ENCODE data around the gene PHLDB1.
"Not testable (repeated sequence)": the region's sequence is repeated elsewhere in the genome, so short reads cannot be mapped to it uniquely, and the experiment has no call there.

Gene PHLDB1

GRCh38 chr11:118677977-118678376 is 70.6 kb downstream of the PHLDB1 start:
- Mint-ChIP-seq H3K4me3 (no peak overlapping the region), H3K27ac (no peak overlapping the region), H3K27me3 (ENCODE audit: low read depth, poor library complexity) (peaks cover 4% of the 10 kb centered on the region), H3K4me1 (peaks cover 7% of the 10 kb centered on the region), H3K9me3 (peaks cover 26% of the 10 kb centered on the region), H3K36me3 (ENCODE audit: low read depth) (no peaks in the 10 kb centered on the region)
- TF ChIP-seq, protein P1, sequence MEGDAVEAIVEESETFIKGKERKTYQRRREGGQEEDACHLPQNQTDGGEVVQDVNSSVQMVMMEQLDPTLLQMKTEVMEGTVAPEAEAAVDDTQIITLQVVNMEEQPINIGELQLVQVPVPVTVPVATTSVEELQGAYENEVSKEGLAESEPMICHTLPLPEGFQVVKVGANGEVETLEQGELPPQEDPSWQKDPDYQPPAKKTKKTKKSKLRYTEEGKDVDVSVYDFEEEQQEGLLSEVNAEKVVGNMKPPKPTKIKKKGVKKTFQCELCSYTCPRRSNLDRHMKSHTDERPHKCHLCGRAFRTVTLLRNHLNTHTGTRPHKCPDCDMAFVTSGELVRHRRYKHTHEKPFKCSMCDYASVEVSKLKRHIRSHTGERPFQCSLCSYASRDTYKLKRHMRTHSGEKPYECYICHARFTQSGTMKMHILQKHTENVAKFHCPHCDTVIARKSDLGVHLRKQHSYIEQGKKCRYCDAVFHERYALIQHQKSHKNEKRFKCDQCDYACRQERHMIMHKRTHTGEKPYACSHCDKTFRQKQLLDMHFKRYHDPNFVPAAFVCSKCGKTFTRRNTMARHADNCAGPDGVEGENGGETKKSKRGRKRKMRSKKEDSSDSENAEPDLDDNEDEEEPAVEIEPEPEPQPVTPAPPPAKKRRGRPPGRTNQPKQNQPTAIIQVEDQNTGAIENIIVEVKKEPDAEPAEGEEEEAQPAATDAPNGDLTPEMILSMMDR (IDR thresholded peaks at IDR 0.05) = no peak
- no peak for DNase-seq

DNA sequence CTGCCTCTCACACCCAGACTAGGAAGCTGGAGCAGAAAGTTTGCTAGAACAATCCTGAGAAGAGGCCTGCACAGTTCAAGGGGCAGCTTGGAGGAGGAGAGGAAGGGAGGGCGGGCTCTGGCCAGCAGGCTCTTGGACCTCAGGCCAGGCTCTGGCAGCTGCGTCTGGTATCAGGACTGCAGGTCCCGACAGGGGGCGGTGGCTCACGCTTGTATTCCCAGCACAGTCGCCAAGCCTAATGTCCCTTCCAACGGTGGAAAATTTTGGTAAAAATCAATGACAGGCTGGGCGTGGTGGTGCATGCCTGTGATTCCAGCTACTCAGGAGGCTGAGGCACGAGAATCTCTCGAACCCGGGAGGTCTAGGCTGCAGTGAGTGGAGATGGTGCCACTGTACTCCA is 71.5 kb downstream of the PHLDB1 start:
- DNase-seq; H3K4me3 Mint-ChIP-seq; H3K27me3 Mint-ChIP-seq (ENCODE audit: low read depth, poor library complexity); H3K27ac Mint-ChIP-seq; H3K4me1 Mint-ChIP-seq; H3K36me3 Mint-ChIP-seq (ENCODE audit: low read depth): not testable (repeated sequence)
- H3K9me3 Mint-ChIP-seq = peaks cover 19% of the 10 kb centered on the region

- Mint-ChIP-seq H3K9me3 (peaks cover 19% of the 10 kb centered on the region), H3K4me1 (peaks cover 7% of the 10 kb centered on the region), H3K4me3 (no peak within 1 kb of the TSS), H3K36me3 (ENCODE audit: low read depth) (no peaks in the 10 kb centered on the region), H3K27ac (no peak within 1 kb of the TSS), H3K27me3 (ENCODE audit: low read depth, poor library complexity) (peaks cover 7% of the 10 kb centered on the region)
- TF ChIP-seq, protein P1 (IDR thresholded peaks at IDR 0.05) = no peak
- no peak for DNase-seq
Observed at GRCh38 chr11:118679483-118679882, 72.1 kb downstream of the PHLDB1 start, which contains the start of gene TREH. TSS of gene TREH (minus strand) at chr11:118679650. CDS start at chr11:118679627, 23 bp downstream.

- no peak overlapping the region for H3K27ac Mint-ChIP-seq
- DNase-seq = no peak
- H3K4me1 Mint-ChIP-seq = peaks cover 22% of the 10 kb centered on the region
- H3K36me3 Mint-ChIP-seq (ENCODE audit: low read depth) = no peaks in the 10 kb centered on the region
- H3K27me3 Mint-ChIP-seq (ENCODE audit: low read depth, poor library complexity) = peaks cover 13% of the 10 kb centered on the region
- TF ChIP-seq, protein P1 (IDR thresholded peaks at IDR 0.05) = no peak
- H3K4me3 Mint-ChIP-seq = no peak overlapping the region
- H3K9me3 Mint-ChIP-seq = peaks cover 6% of the 10 kb centered on the region
Observed at GRCh38 chr11:118682372-118682771, 75.0 kb downstream of the PHLDB1 start.

- not testable (repeated sequence) for H3K27ac Mint-ChIP-seq; DNase-seq; H3K9me3 Mint-ChIP-seq; H3K36me3 Mint-ChIP-seq (ENCODE audit: low read depth); H3K4me3 Mint-ChIP-seq
- Mint-ChIP-seq H3K4me1 (peaks cover 28% of the 10 kb centered on the region), H3K27me3 (ENCODE audit: low read depth, poor library complexity) (peaks cover 13% of the 10 kb centered on the region)
Observed at GRCh38 chr11:118682939-118683338, 75.5 kb downstream of the PHLDB1 start.

GRCh38 chr11:118684187-118684586 is 76.8 kb downstream of the PHLDB1 start:
- H3K27ac Mint-ChIP-seq = no peak overlapping the region
- no peaks in the 10 kb centered on the region for H3K9me3 Mint-ChIP-seq
- H3K36me3 Mint-ChIP-seq (ENCODE audit: low read depth) = no peaks in the 10 kb centered on the region
- DNase-seq = no peak
- TF ChIP-seq, protein P1 (IDR thresholded peaks at IDR 0.05) = no peak
- no peak overlapping the region for H3K4me3 Mint-ChIP-seq
- H3K4me1 Mint-ChIP-seq = peaks cover 30% of the 10 kb centered on the region
- H3K27me3 Mint-ChIP-seq (ENCODE audit: low read depth, poor library complexity) = peaks cover 13% of the 10 kb centered on the region

- Mint-ChIP-seq H3K27me3 (ENCODE audit: low read depth, poor library complexity) (peaks cover 17% of the 10 kb centered on the region), H3K27ac (no peak overlapping the region), H3K4me1 (peaks cover 54% of the 10 kb centered on the region), H3K4me3 (no peak overlapping the region), H3K9me3 (no peaks in the 10 kb centered on the region), H3K36me3 (ENCODE audit: low read depth) (no peaks in the 10 kb centered on the region)
- DNase-seq = no peak
- TF ChIP-seq, protein P1 (IDR thresholded peaks at IDR 0.05) = no peak
Observed at GRCh38 chr11:118687906-118688305, 80.5 kb downstream of the PHLDB1 start.

- not testable (repeated sequence) for DNase-seq; H3K9me3 Mint-ChIP-seq; H3K4me3 Mint-ChIP-seq; H3K27ac Mint-ChIP-seq; H3K36me3 Mint-ChIP-seq (ENCODE audit: low read depth)
- H3K4me1 Mint-ChIP-seq = peaks cover 58% of the 10 kb centered on the region
- peaks cover 13% of the 10 kb centered on the region for H3K27me3 Mint-ChIP-seq (ENCODE audit: low read depth, poor library complexity)
Observed at GRCh38 chr11:118688339-118688738, 80.9 kb downstream of the PHLDB1 start.

Data from nephron progenitor cell (in vitro differentiated cells).